SJCRH30 (cell line): ENCODE results near the gene CXCL8. TPM values are rescaled to one million over a fixed set of nuclear protein-coding genes. Genes with fewer than 3 reads are reported as not detected.
"Not testable (repeated sequence)": the region's sequence is repeated elsewhere in the genome, so short reads cannot be mapped to it uniquely, and the experiment has no call there.

ENCODE experiments used
- DNase-seq, 2 experiments: peaks; one replicate each; pipeline ENCODE4 v3.0.0-alpha.2; 2015 to 2020
- H3K27ac ChIP-seq: fragments of 250-450 bp; sonication (Bioruptor Pico); 2 replicates; pipeline ENCODE4 v1.5.1; 2020; ENCODE audit warnings: mild to moderate bottlenecking, moderate library complexity
- H3K27me3 ChIP-seq: fragments of 250-450 bp; sonication (Bioruptor Pico); 2 replicates; pipeline ENCODE4 v1.5.1; 2020; ENCODE audit warnings: mild to moderate bottlenecking, moderate library complexity
- H3K36me3 ChIP-seq: fragments of 250-450 bp; sonication (Bioruptor Pico); 2 replicates; pipeline ENCODE4 v1.5.1; 2020; ENCODE audit warnings: mild to moderate bottlenecking, moderate library complexity
- H3K4me1 ChIP-seq: fragments of 250-450 bp; sonication (Bioruptor Pico); 2 replicates; pipeline ENCODE4 v1.5.1; 2020; ENCODE audit warnings: mild to moderate bottlenecking, moderate library complexity
- H3K4me3 ChIP-seq: fragments of 250-450 bp; sonication (Bioruptor Pico); 2 replicates; pipeline ENCODE4 v1.5.1; 2020; ENCODE audit warnings: mild to moderate bottlenecking, moderate library complexity
- H3K9me3 ChIP-seq: fragments of 250-450 bp; sonication (Bioruptor Pico); replicated peaks from 2 replicates; pipeline ENCODE4 v1.5.1; 2020; ENCODE audit warnings: mild to moderate bottlenecking, moderate library complexity
- total RNA-seq: library from RNA; depleted of rRNA; stranded (reverse); fragments of >200 nt; shearing (Covaris generic); gene quantifications from 2 replicates; pipeline ENCODE4 v1.2.3, GENCODE V29; 2014

CXCL8 gene
- total RNA-seq, 1 experiment from 2014 or later = 0.40 TPM

- H3K4me1 ChIP-seq = peaks cover 16% of the 10 kb centered on the region
- H3K4me3 ChIP-seq = no peak overlapping the region
- no peaks in the 10 kb centered on the region; the same call in 1 of the 2 replicates for H3K9me3 ChIP-seq
- no peaks in the 10 kb centered on the region for H3K36me3 ChIP-seq
- H3K27ac ChIP-seq = no peak overlapping the region
- no peaks in the 10 kb centered on the region for H3K27me3 ChIP-seq
- DNase-seq = no peak
Measured at GRCh38 chr4:73744203-73744602, 3.8 kb downstream of the CXCL8 start.

- no peak overlapping the region for H3K27ac ChIP-seq
- no peaks in the 10 kb centered on the region for H3K36me3 ChIP-seq
- DNase-seq = no peak
- H3K9me3 ChIP-seq = no peaks in the 10 kb centered on the region
- no peaks in the 10 kb centered on the region for H3K4me1 ChIP-seq
- no peak overlapping the region for H3K4me3 ChIP-seq
- H3K27me3 ChIP-seq = no peaks in the 10 kb centered on the region
Measured at GRCh38 chr4:73750730-73751129, 10.4 kb downstream of the CXCL8 start.

GRCh38 chr4:73751166-73751565 is 10.8 kb downstream of the CXCL8 start:
- DNase-seq = no peak
- Histone ChIP-seq H3K27ac (no peak overlapping the region), H3K36me3 (no peaks in the 10 kb centered on the region), H3K4me3 (no peak overlapping the region), H3K9me3 (no peaks in the 10 kb centered on the region), H3K4me1 (no peaks in the 10 kb centered on the region), H3K27me3 (no peaks in the 10 kb centered on the region)

- no peak for DNase-seq
- no peaks in the 10 kb centered on the region for H3K36me3 ChIP-seq
- no peaks in the 10 kb centered on the region for H3K9me3 ChIP-seq
- H3K27me3 ChIP-seq = no peaks in the 10 kb centered on the region
- no peak overlapping the region for H3K27ac ChIP-seq
- H3K4me3 ChIP-seq = no peak overlapping the region
- no peaks in the 10 kb centered on the region for H3K4me1 ChIP-seq
Measured at GRCh38 chr4:73751830-73752229, 11.5 kb downstream of the CXCL8 start.

GRCh38 chr4:73752424-73752823 is 12.1 kb downstream of the CXCL8 start:
- Histone ChIP-seq H3K4me1 (no peaks in the 10 kb centered on the region), H3K27me3 (no peaks in the 10 kb centered on the region), H3K27ac (no peak overlapping the region), H3K36me3 (no peaks in the 10 kb centered on the region), H3K4me3 (no peak overlapping the region), H3K9me3 (no peaks in the 10 kb centered on the region)
- no peak for DNase-seq

- H3K4me3 ChIP-seq = no peak overlapping the region
- H3K36me3 ChIP-seq = no peaks in the 10 kb centered on the region
- H3K4me1 ChIP-seq = no peaks in the 10 kb centered on the region
- no peaks in the 10 kb centered on the region for H3K9me3 ChIP-seq
- no peaks in the 10 kb centered on the region for H3K27me3 ChIP-seq
- no peak for DNase-seq
- H3K27ac ChIP-seq = no peak overlapping the region
Measured at GRCh38 chr4:73753215-73753614, 12.8 kb downstream of the CXCL8 start.

- no peak for DNase-seq
- H3K27ac ChIP-seq = no peak overlapping the region
- no peaks in the 10 kb centered on the region for H3K9me3 ChIP-seq
Measured at GRCh38 chr4:73754934-73755333, 14.6 kb downstream of the CXCL8 start.

GRCh38 chr4:73759357-73759756 is 19.0 kb downstream of the CXCL8 start:
- no peaks in the 10 kb centered on the region for H3K27me3 ChIP-seq
- H3K36me3 ChIP-seq = no peaks in the 10 kb centered on the region
- H3K9me3 ChIP-seq = no peaks in the 10 kb centered on the region
- H3K4me1 ChIP-seq = no peaks in the 10 kb centered on the region
- H3K4me3 ChIP-seq = no peak overlapping the region
- H3K27ac ChIP-seq = no peak overlapping the region
- no peak for DNase-seq

More at GRCh38 chr4:73754934-73755333, 14.6 kb downstream of the CXCL8 start:
- H3K4me1 ChIP-seq = no peaks in the 10 kb centered on the region
- H3K36me3 ChIP-seq = no peaks in the 10 kb centered on the region
- no peaks in the 10 kb centered on the region for H3K27me3 ChIP-seq
- H3K4me3 ChIP-seq = no peak overlapping the region

- no peaks in the 10 kb centered on the region for H3K36me3 ChIP-seq
- DNase-seq = no peak
- no peak overlapping the region for H3K27ac ChIP-seq
- no peaks in the 10 kb centered on the region for H3K9me3 ChIP-seq
- no peak overlapping the region for H3K4me3 ChIP-seq
- H3K4me1 ChIP-seq = no peaks in the 10 kb centered on the region
- H3K27me3 ChIP-seq = no peaks in the 10 kb centered on the region
Measured at GRCh38 chr4:73761856-73762255, 21.5 kb downstream of the CXCL8 start.

- Histone ChIP-seq H3K27ac (no peak overlapping the region), H3K4me1 (no peaks in the 10 kb centered on the region), H3K9me3 (no peaks in the 10 kb centered on the region), H3K4me3 (no peak overlapping the region), H3K27me3 (no peaks in the 10 kb centered on the region), H3K36me3 (no peaks in the 10 kb centered on the region)
- no peak for DNase-seq
Measured at GRCh38 chr4:73762409-73762808, 22.0 kb downstream of the CXCL8 start.

GRCh38 chr4:73763877-73764276 is 23.5 kb downstream of the CXCL8 start:
- DNase-seq = no peak
- Histone ChIP-seq H3K27me3 (no peaks in the 10 kb centered on the region), H3K27ac (no peak overlapping the region), H3K4me3 (no peak overlapping the region), H3K4me1 (no peaks in the 10 kb centered on the region), H3K36me3 (no peaks in the 10 kb centered on the region), H3K9me3 (no peaks in the 10 kb centered on the region)

GRCh38 chr4:73764513-73764912 is 24.1 kb downstream of the CXCL8 start:
- Histone ChIP-seq H3K27ac (no peak overlapping the region), H3K4me3 (no peak overlapping the region), H3K4me1 (no peaks in the 10 kb centered on the region), H3K9me3 (no peaks in the 10 kb centered on the region), H3K27me3 (no peaks in the 10 kb centered on the region), H3K36me3 (no peaks in the 10 kb centered on the region)
- no peak for DNase-seq

- H3K27ac ChIP-seq = no peak overlapping the region
- H3K27me3 ChIP-seq = no peaks in the 10 kb centered on the region
- H3K9me3 ChIP-seq = no peaks in the 10 kb centered on the region
- H3K4me3 ChIP-seq = no peak overlapping the region
- no peak for DNase-seq
- no peaks in the 10 kb centered on the region for H3K4me1 ChIP-seq
- H3K36me3 ChIP-seq = no peaks in the 10 kb centered on the region
Measured at GRCh38 chr4:73765296-73765695, 24.9 kb downstream of the CXCL8 start.

GRCh38 chr4:73770917-73771316 is 30.5 kb downstream of the CXCL8 start:
- H3K4me3 ChIP-seq = no peak overlapping the region
- no peak for DNase-seq
- H3K9me3 ChIP-seq = no peaks in the 10 kb centered on the region
- no peaks in the 10 kb centered on the region for H3K27me3 ChIP-seq
- H3K4me1 ChIP-seq = no peaks in the 10 kb centered on the region
- no peak overlapping the region for H3K27ac ChIP-seq
- no peaks in the 10 kb centered on the region for H3K36me3 ChIP-seq

- Histone ChIP-seq H3K36me3 (no peaks in the 10 kb centered on the region), H3K4me3 (no peak overlapping the region), H3K9me3 (no peaks in the 10 kb centered on the region), H3K27ac (no peak overlapping the region), H3K27me3 (no peaks in the 10 kb centered on the region), H3K4me1 (no peaks in the 10 kb centered on the region)
- no peak for DNase-seq
Measured at GRCh38 chr4:73772363-73772762, 32.0 kb downstream of the CXCL8 start.

- H3K4me3 ChIP-seq, H3K27me3 ChIP-seq, H3K27ac ChIP-seq, H3K9me3 ChIP-seq, H3K36me3 ChIP-seq, DNase-seq, H3K4me1 ChIP-seq: not testable (repeated sequence)
Measured at GRCh38 chr4:73774406-73774805, 34.0 kb downstream of the CXCL8 start.

- H3K4me3 ChIP-seq = no peak overlapping the region
Measured at GRCh38 chr4:73776321-73776729, 36.0 kb downstream of the CXCL8 start.

More at GRCh38 chr4:73776321-73776729, 36.0 kb downstream of the CXCL8 start:
- peak; percentile 30 to 68 for DNase-seq
- H3K9me3 ChIP-seq = no peaks in the 10 kb centered on the region
- H3K27ac ChIP-seq = no peak overlapping the region
- no peaks in the 10 kb centered on the region for H3K36me3 ChIP-seq
- no peaks in the 10 kb centered on the region for H3K27me3 ChIP-seq
- H3K4me1 ChIP-seq = no peaks in the 10 kb centered on the region
